K562 (cell line): ENCODE data around the gene GRIP1. TPM values are rescaled to one million over a fixed set of nuclear protein-coding genes. Genes with fewer than 3 reads are reported as not detected.

Experiments used
- ATF1 ChIP-seq, 2 experiments: fragments of 450-650 bp in 1 of 2; IDR thresholded peaks; 2 replicates each; pipeline ENCODE4 v1.6.1; 2016; ENCODE audit warnings: missing compliant biosample characterization in 1 of 2, missing genetic modification characterization in 1 of 2
- BCL6 ChIP-seq: fragments of 250-450 bp; sonication (Bioruptor Pico); IDR thresholded peaks from 2 replicates; pipeline ENCODE4 v1.4.0; 2020
- BRD9 ChIP-seq: fragments of 450-650 bp; IDR thresholded peaks from 2 replicates; pipeline ENCODE4 v1.6.1; 2018; ENCODE audit warnings: low read depth; ENCODE audit not compliant: partially characterized antibody
- EHMT2 ChIP-seq: fragments of 450-650 bp; IDR thresholded peaks from 2 replicates; pipeline ENCODE4 v1.6.1; 2018; ENCODE audit warnings: antibody characterized with exemption
- FOXM1 ChIP-seq, 2 experiments: fragments of 450-650 bp in 1 of 2; sonication (generic) in 1 of 2; formaldehyde crosslinking in 1 of 2; IDR thresholded peaks; 2 replicates each; pipeline versions ENCODE4 v1.6.1 to v1.9.0; 2017 to 2022; ENCODE audit warnings: low read depth in 2 of 2, mild to moderate bottlenecking in 2 of 2, missing genetic modification reagents in 1 of 2, moderate library complexity in 1 of 2
- PURB ChIP-seq: sonication (generic); formaldehyde crosslinking; IDR thresholded peaks from 2 replicates; pipeline ENCODE4 v1.9.0; 2021; ENCODE audit warnings: low read depth, mild to moderate bottlenecking, missing genetic modification reagents
- SRSF3 ChIP-seq: fragments of 200-400 bp; formaldehyde crosslinking; IDR thresholded peaks from 2 replicates; pipeline ENCODE4 v1.6.1; 2016; ENCODE audit warnings: mild to moderate bottlenecking, low read length, moderate library complexity; ENCODE audit not compliant: insufficient read depth
- ZBTB40 ChIP-seq, 2 experiments: fragments of 450-650 bp in 1 of 2; sonication (generic) in 1 of 2; formaldehyde crosslinking in 1 of 2; IDR thresholded peaks; 2 replicates each; pipeline versions ENCODE4 v1.7.1 to v1.9.0; 2016 to 2022; ENCODE audit warnings: inconsistent platforms in 1 of 2, mild to moderate bottlenecking in 1 of 2, missing genetic modification reagents in 1 of 2
- ZNF384 ChIP-seq: IDR thresholded peaks from 2 replicates; pipeline ENCODE4 v1.6.1; 2012; ENCODE audit warnings: low read depth, low read length, improper control_type of control experiment
- polyA plus RNA-seq, 8 experiments: library from polyadenylated mRNA; depleted of rRNA in 4 of 8; stranded (reverse) in 5 of 8; unstranded in 3 of 8; fragments of >200 nt; fragmentation: Nextera tagmentation in 2 of 8; fragmentation: Illumina TruSeq in 1 of 8; extraction: Ambion mirVana in 2 of 8; extraction: Trizol in 1 of 8; gene quantifications; 2 replicates each; pipeline versions ENCODE4 v1.2.1 to v1.2.3, GENCODE V29; 2011 to 2014; ENCODE audit warnings: inconsistent platforms in 1 of 8, missing spikeins in 1 of 8
- total RNA-seq, 7 experiments: library from RNA; depleted of rRNA in 6 of 7; stranded (reverse); fragments of >200 nt in 6 of 7; fragmentation: Illumina TruSeq in 2 of 7; extraction: Trizol in 2 of 7; gene quantifications; 2 replicates each; pipeline versions ENCODE4 v1.2.1 to v1.2.3, GENCODE V29; 2011 to 2021; ENCODE audit warnings: low replicate concordance in 1 of 7
- TF ChIP-seq, protein P1 (sequence below): IDR thresholded peaks from 2 replicates; pipeline ENCODE4 v1.6.1; 2012; ENCODE audit warnings: low read depth, low read length, improper control_type of control experiment, borderline replicate concordance
- TF ChIP-seq, protein P2 (sequence below): fragments of 450-650 bp; IDR thresholded peaks from 2 replicates; pipeline ENCODE4 v1.6.1; 2016; ENCODE audit warnings: borderline replicate concordance
- TF ChIP-seq, protein P3 (sequence below): fragments of 450-650 bp; IDR thresholded peaks from 2 replicates; pipeline ENCODE4 v1.6.1; 2016

The GRIP1 gene
- total and polyA plus RNA-seq, 9 of the 15 experiments (the other 6 are each of a cell fraction or from before 2014, with no cell fraction given): 0.28 to 1.2 (median 0.45) TPM

DNA sequence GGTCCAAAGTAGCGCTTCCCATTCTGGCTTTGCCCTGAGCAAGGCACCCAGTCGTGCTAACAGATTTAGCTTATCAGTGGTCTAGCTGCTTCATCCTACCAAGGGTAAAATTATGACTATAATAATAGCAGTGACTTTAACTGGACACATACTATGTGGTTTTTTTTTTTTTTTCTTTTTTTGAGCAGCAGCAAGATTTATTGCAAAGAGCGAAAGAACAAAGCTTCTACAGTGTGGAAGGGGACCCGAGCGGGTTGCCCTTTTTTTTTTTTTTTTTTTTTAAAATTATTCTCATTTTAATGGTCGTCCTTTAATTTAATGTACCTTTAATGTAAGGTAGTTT, 376.1 kb downstream of the GRIP1 start (continued):
- TF ChIP-seq ZBTB40 (IDR thresholded peaks at IDR 0.05) (0 out of 2 replicates have a peak, but pooled peaks have one; percentile 39), ZBTB40 (CRISPR knock-in tag; IDR thresholded peaks at IDR 0.05) (no peak), ATF1 (CRISPR knock-in tag; IDR thresholded peaks at IDR 0.05) (no peak), ATF1 (tag; IDR thresholded peaks at IDR 0.05) (0 out of 2 replicates have a peak, but pooled peaks have one; percentile 6), SRSF3 (no peak), FOXM1 (IDR thresholded peaks at IDR 0.05; ENCODE audit: low read depth) (no peak), FOXM1 (CRISPR knock-in tag; IDR thresholded peaks at IDR 0.05; ENCODE audit: low read depth) (peak; percentile 56; the same call in 1 of the 2 replicates), BCL6 (CRISPR knock-in tag) (no peak), PURB (CRISPR knock-in tag) (no peak), BRD9 (peak; percentile 2), ZNF384 (peak; percentile 32; the same call in 1 of the 2 replicates), EHMT2 (no peak)
- TF ChIP-seq, protein P1, sequence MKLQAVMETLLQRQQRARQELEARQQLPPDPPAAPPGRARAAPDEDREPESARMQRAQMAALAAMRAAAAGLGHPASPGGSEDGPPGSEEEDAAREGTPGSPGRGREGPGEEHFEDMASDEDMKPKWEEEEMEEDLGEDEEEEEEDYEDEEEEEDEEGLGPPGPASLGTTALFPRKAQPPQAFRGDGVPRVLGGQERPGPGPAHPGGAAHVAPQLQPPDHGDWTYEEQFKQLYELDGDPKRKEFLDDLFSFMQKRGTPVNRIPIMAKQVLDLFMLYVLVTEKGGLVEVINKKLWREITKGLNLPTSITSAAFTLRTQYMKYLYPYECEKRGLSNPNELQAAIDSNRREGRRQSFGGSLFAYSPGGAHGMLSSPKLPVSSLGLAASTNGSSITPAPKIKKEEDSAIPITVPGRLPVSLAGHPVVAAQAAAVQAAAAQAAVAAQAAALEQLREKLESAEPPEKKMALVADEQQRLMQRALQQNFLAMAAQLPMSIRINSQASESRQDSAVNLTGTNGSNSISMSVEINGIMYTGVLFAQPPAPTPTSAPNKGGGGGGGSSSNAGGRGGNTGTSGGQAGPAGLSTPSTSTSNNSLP: no peak
- TF ChIP-seq, protein P2, sequence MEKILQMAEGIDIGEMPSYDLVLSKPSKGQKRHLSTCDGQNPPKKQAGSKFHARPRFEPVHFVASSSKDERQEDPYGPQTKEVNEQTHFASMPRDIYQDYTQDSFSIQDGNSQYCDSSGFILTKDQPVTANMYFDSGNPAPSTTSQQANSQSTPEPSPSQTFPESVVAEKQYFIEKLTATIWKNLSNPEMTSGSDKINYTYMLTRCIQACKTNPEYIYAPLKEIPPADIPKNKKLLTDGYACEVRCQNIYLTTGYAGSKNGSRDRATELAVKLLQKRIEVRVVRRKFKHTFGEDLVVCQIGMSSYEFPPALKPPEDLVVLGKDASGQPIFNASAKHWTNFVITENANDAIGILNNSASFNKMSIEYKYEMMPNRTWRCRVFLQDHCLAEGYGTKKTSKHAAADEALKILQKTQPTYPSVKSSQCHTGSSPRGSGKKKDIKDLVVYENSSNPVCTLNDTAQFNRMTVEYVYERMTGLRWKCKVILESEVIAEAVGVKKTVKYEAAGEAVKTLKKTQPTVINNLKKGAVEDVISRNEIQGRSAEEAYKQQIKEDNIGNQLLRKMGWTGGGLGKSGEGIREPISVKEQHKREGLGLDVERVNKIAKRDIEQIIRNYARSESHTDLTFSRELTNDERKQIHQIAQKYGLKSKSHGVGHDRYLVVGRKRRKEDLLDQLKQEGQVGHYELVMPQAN: peak; percentile 0; the same call in 1 of the 2 replicates
- TF ChIP-seq, protein P3, sequence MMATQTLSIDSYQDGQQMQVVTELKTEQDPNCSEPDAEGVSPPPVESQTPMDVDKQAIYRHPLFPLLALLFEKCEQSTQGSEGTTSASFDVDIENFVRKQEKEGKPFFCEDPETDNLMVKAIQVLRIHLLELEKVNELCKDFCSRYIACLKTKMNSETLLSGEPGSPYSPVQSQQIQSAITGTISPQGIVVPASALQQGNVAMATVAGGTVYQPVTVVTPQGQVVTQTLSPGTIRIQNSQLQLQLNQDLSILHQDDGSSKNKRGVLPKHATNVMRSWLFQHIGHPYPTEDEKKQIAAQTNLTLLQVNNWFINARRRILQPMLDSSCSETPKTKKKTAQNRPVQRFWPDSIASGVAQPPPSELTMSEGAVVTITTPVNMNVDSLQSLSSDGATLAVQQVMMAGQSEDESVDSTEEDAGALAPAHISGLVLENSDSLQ: 0 out of 2 replicates have a peak, but pooled peaks have one; percentile 4
